ENCODE measurements around the gene SIGLEC14. TPM values are rescaled to one million over a fixed set of nuclear protein-coding genes. Genes with fewer than 3 reads are reported as not detected.

SIGLEC14 gene
- total and polyA plus RNA-seq, 2 donors (not counting 3 experiments of a cell fraction or from before 2014, with no cell fraction given), result 0.10 TPM; not detected in 1

GRCh38 chr19:51628153-51628939 is 18.3 kb downstream of the SIGLEC14 start:
- DNase-seq (ENCODE audit: low read depth, low spot score) (no peak), FAIRE-seq (no peak)
- no peaks in the 10 kb centered on the region for H3K27me3 ChIP-seq (ENCODE audit: control insufficient read depth in 2 of 2, insufficient read depth in 2 of 2, low read length in 2 of 2)
- dilution Hi-C loops (cut with MboI; ENCODE audit: extremely low pct_ligation_motif_present, low sequenced_read_pairs) (no loop called here), intact Hi-C loops (cut with micrococcal nuclease) (no loop called here)
- H3K4me1 ChIP-seq (ENCODE audit: control insufficient read depth, extremely low read depth, insufficient read depth, low read length), result no peaks in the 10 kb centered on the region
- no peak for TF ChIP-seq JUN (IDR thresholded peaks at IDR 0.05; ENCODE audit: borderline replicate concordance, insufficient read depth, insufficient read length, low read depth)
- no peak for TF ChIP-seq FOS (IDR thresholded peaks at IDR 0.05; ENCODE audit: borderline replicate concordance, insufficient read depth, low read length)
- no peak for TF ChIP-seq CTCF (IDR thresholded peaks at IDR 0.05; ENCODE audit: extremely low read depth in 1 of 2, insufficient read depth in 1 of 2, low read depth in 1 of 2, low read length in 2 of 2)
- no peak for TF ChIP-seq EZH2 (IDR thresholded peaks at IDR 0.05; ENCODE audit: borderline replicate concordance, low read depth, low read length, severe bottlenecking)
- no peak for TF ChIP-seq POLR2A (IDR thresholded peaks at IDR 0.05; ENCODE audit: low read depth, low read length)
- TF ChIP-seq MAX (IDR thresholded peaks at IDR 0.05; ENCODE audit: insufficient read depth, insufficient read length), result no peak
- no peak for TF ChIP-seq MYC (IDR thresholded peaks at IDR 0.05; ENCODE audit: low read depth, low read length)
- no peak for TF ChIP-seq POLR2AphosphoS5 (IDR thresholded peaks at IDR 0.05; ENCODE audit: insufficient read depth, low read depth, low read length)
- no peak for TF ChIP-seq GATA2 (IDR thresholded peaks at IDR 0.05; ENCODE audit: insufficient read depth, insufficient read length, low read depth, low read length)
- no peak overlapping the region for H3K4me3 ChIP-seq (replicated peaks in 1 of 3; ENCODE audit: insufficient read depth in 1 of 3, low read depth in 1 of 3, low read length in 3 of 3)
- H3K9me3 ChIP-seq (replicated peaks; ENCODE audit: control insufficient read depth, insufficient read depth, low read length), result no peaks in the 10 kb centered on the region
- no peak overlapping the region for H3K27ac ChIP-seq (ENCODE audit: insufficient read depth, low read depth, low read length)
- no peak overlapping the region for H2AFZ ChIP-seq (ENCODE audit: low read depth, low read length)
- CTCF ChIA-PET, result no interaction called here
- H3K79me2 ChIP-seq (ENCODE audit: control insufficient read depth, insufficient read depth, low read length), result no peaks in the 10 kb centered on the region
- H3K36me3 ChIP-seq (ENCODE audit: control insufficient read depth in 2 of 2, extremely low read depth in 1 of 2, insufficient read depth in 2 of 2, low read length in 2 of 2), result no peaks in the 10 kb centered on the region
- BruUV-seq (replicated peaks), result no TSS peak
- H3K9me1 ChIP-seq (replicated peaks; ENCODE audit: control insufficient read depth, extremely low read depth, insufficient read depth, low read length), result no peaks in the 10 kb centered on the region
- no peak overlapping the region for H3K9ac ChIP-seq (replicated peaks; ENCODE audit: extremely low read depth, insufficient read depth, low read length)
- POLR2A ChIA-PET, result no interaction called here
- H4K20me1 ChIP-seq (replicated peaks; ENCODE audit: control insufficient read depth, extremely low read depth, insufficient read depth, low read length), result no peaks in the 10 kb centered on the region
- no peak overlapping the region for H3K4me2 ChIP-seq (ENCODE audit: insufficient read depth, low read length)
